Liver (tissue), 9 donors: Measurements from ENCODE around the gene CCDC93. TPM values are rescaled to one million over a fixed set of nuclear protein-coding genes. Genes with fewer than 3 reads are reported as not detected.

ENCODE experiments used
- DNase-seq: peaks from one replicate; pipeline ENCODE4 v3.0.0-alpha.2; 2017; ENCODE audit warnings: low spot score
- H3K27ac ChIP-seq, 2 donors: one replicate each; pipeline ENCODE4 v1.7.0; 2013; ENCODE audit warnings: inconsistent platforms in 2 of 2, low read length in 2 of 2, control low read depth in 1 of 2, low read depth in 1 of 2, mild to moderate bottlenecking in 1 of 2
- H3K27me3 ChIP-seq, 4 donors: one replicate each; pipeline versions ENCODE4 v1.6.1 to v1.7.0; 2013; ENCODE audit warnings: low read length in 3 of 4, inconsistent platforms in 1 of 4, mild to moderate bottlenecking in 1 of 4, moderate library complexity in 1 of 4; ENCODE audit not compliant: control insufficient read depth in 4 of 4, insufficient read depth in 4 of 4
- H3K36me3 ChIP-seq, 4 donors: one replicate each; pipeline versions ENCODE4 v1.6.1 to v1.7.0; 2013; ENCODE audit warnings: low read length in 3 of 4, mild to moderate bottlenecking in 3 of 4, low read depth in 1 of 4, moderate library complexity in 1 of 4; ENCODE audit not compliant: control insufficient read depth in 4 of 4, insufficient read depth in 3 of 4
- H3K4me1 ChIP-seq, 4 donors: one replicate each; pipeline versions ENCODE4 v1.6.1 to v1.7.0; 2013; ENCODE audit warnings: low read length in 3 of 4, mild to moderate bottlenecking in 3 of 4, moderate library complexity in 1 of 4; ENCODE audit not compliant: control insufficient read depth in 4 of 4, insufficient read depth in 4 of 4
- H3K4me3 ChIP-seq, 3 donors: one replicate each; pipeline versions ENCODE4 v1.6.1 to v1.7.0; 2013; ENCODE audit warnings: low read length in 3 of 3, control low read depth in 1 of 3, low read depth in 1 of 3, mild to moderate bottlenecking in 1 of 3
- H3K9ac ChIP-seq, 2 donors: one replicate each; pipeline ENCODE4 v1.7.0; 2013; ENCODE audit warnings: low read length in 2 of 2, mild to moderate bottlenecking in 2 of 2, moderate library complexity in 2 of 2, control low read depth in 1 of 2, low read depth in 1 of 2
- H3K9me3 ChIP-seq, 4 donors: one replicate each; pipeline versions ENCODE4 v1.6.1 to v1.7.0; 2013; ENCODE audit warnings: low read length in 3 of 4; ENCODE audit not compliant: control insufficient read depth in 4 of 4
- ATF3 ChIP-seq: IDR thresholded peaks from 2 replicates; pipeline ENCODE4 v1.6.1; 2016; ENCODE audit warnings: antibody characterized with exemption
- CTCF ChIP-seq: fragments of 150-350 bp; IDR thresholded peaks from 2 replicates; pipeline ENCODE4 v1.5.1; 2017; ENCODE audit warnings: improper control_type of control experiment, low read depth, low read length; ENCODE audit not compliant: missing input control
- EGR1 ChIP-seq, 2 donors: IDR thresholded peaks; 2 replicates each; pipeline ENCODE4 v1.6.1; 2016 to 2018; ENCODE audit warnings: antibody characterized with exemption in 2 of 2, low read depth in 2 of 2
- FOXA1 ChIP-seq: IDR thresholded peaks from 2 replicates; pipeline ENCODE4 v1.6.1; 2016; ENCODE audit warnings: antibody characterized with exemption
- FOXA2 ChIP-seq: IDR thresholded peaks from 2 replicates; pipeline ENCODE4 v1.6.1; 2016; ENCODE audit warnings: antibody characterized with exemption
- GABPA ChIP-seq, 2 donors: IDR thresholded peaks in 1 of 2; conservative IDR thresholded peaks in 1 of 2; 2 replicates each; pipeline ENCODE4 v1.6.1; 2016; ENCODE audit warnings: antibody characterized with exemption in 2 of 2, mild to moderate bottlenecking in 1 of 2, moderate library complexity in 1 of 2
- HNF4A ChIP-seq, 2 donors: conservative IDR thresholded peaks; 2 replicates each; pipeline ENCODE4 v1.6.1; 2016; ENCODE audit warnings: antibody characterized with exemption in 2 of 2, mild to moderate bottlenecking in 2 of 2
- HNF4G ChIP-seq: IDR thresholded peaks from 2 replicates; pipeline ENCODE4 v1.6.1; 2016; ENCODE audit warnings: antibody characterized with exemption
- JUND ChIP-seq, 2 donors: IDR thresholded peaks; 2 replicates each; pipeline ENCODE4 v1.6.1; 2016; ENCODE audit warnings: antibody characterized with exemption in 2 of 2
- MAX ChIP-seq: IDR thresholded peaks from 2 replicates; pipeline ENCODE4 v1.6.1; 2016; ENCODE audit warnings: antibody characterized with exemption
- NR2F2 ChIP-seq: IDR thresholded peaks from 2 replicates; pipeline ENCODE4 v1.6.1; 2016; ENCODE audit warnings: antibody characterized with exemption
- RAD21 ChIP-seq, 2 donors: IDR thresholded peaks; 2 replicates each; pipeline ENCODE4 v1.6.1; 2016; ENCODE audit warnings: antibody characterized with exemption in 2 of 2, mild to moderate bottlenecking in 2 of 2
- REST ChIP-seq: IDR thresholded peaks from 2 replicates; pipeline ENCODE4 v1.6.1; 2016; ENCODE audit warnings: antibody characterized with exemption, mild to moderate bottlenecking
- RXRA ChIP-seq, 2 donors: IDR thresholded peaks; 2 replicates each; pipeline ENCODE4 v1.6.1; 2017 to 2018; ENCODE audit warnings: antibody characterized with exemption in 2 of 2, mild to moderate bottlenecking in 1 of 2
- SP1 ChIP-seq: IDR thresholded peaks from 2 replicates; pipeline ENCODE4 v1.6.1; 2018; ENCODE audit warnings: antibody characterized with exemption, mild to moderate bottlenecking
- TAF1 ChIP-seq: conservative IDR thresholded peaks from 2 replicates; pipeline ENCODE4 v1.6.1; 2016; ENCODE audit warnings: antibody characterized with exemption, mild to moderate bottlenecking
- YY1 ChIP-seq: IDR thresholded peaks from 2 replicates; pipeline ENCODE4 v1.6.1; 2016; ENCODE audit warnings: antibody characterized with exemption, mild to moderate bottlenecking
- ZBTB33 ChIP-seq: IDR thresholded peaks from 2 replicates; pipeline ENCODE4 v1.6.1; 2016; ENCODE audit warnings: antibody characterized with exemption
- WGBS: extraction: QIAGEN DNeasy Blood & Tissue Kit; methylation state at CpG from one replicate; pipeline ENCODE4 v1.1.7; 2013; 5-methylcytosine and 5-hydroxymethylcytosine counted together
- polyA plus RNA-seq, 2 donors: library from polyadenylated mRNA; stranded (reverse) in 1 of 2; unstranded in 1 of 2; fragments of 200-250 nt in 1 of 2; fragments of >200 nt in 1 of 2; fragmentation: Nextera tagmentation in 1 of 2; extraction: Ambion mirVana in 1 of 2; gene quantifications; one replicate each; pipeline versions ENCODE4 v1.2.1 to v1.2.3, GENCODE V29; 2013 to 2015
- total RNA-seq, 2 donors: library from RNA; depleted of rRNA; stranded (reverse); fragments of >200 nt; gene quantifications; one replicate each; pipeline ENCODE4 v1.2.3, GENCODE V29; 2014
- donor health status: healthy.
- donor health status: healthy.
- donor health status: healthy.
- donor health status: healthy.
- donor health status: healthy.

CCDC93 gene
- total and polyA plus RNA-seq, 4 donors = 4.0 to 14.2 (median 8.5) TPM

GRCh38 chr2:118056801-118057200 is 42.9 kb upstream of the CCDC93 start (continued):
- no peak for TF ChIP-seq REST
- TF ChIP-seq JUND (IDR thresholded peaks at IDR 0.05) = no peak
- TF ChIP-seq RAD21 (IDR thresholded peaks at IDR 0.05) = no peak

- Histone ChIP-seq H3K9ac (no peak overlapping the region), H3K9me3 (no peaks in the 10 kb centered on the region), H3K4me3 (no peak overlapping the region), H3K36me3 (no peaks in the 10 kb centered on the region), H3K4me1 (no peaks in the 10 kb centered on the region), H3K27me3 (no peaks in the 10 kb centered on the region), H3K27ac (no peak overlapping the region)
- WGBS = 55% methylated on average over 3 of the region's 3 CpGs
- no peak for DNase-seq
- TF ChIP-seq NR2F2 (no peak), HNF4A (conservative IDR thresholded peaks at IDR 0.05) (no peak), RAD21 (IDR thresholded peaks at IDR 0.05) (no peak), JUND (IDR thresholded peaks at IDR 0.05) (no peak)
Observed at GRCh38 chr2:118056165-118056534, 42.3 kb upstream of the CCDC93 start.

- TF ChIP-seq JUND (IDR thresholded peaks at IDR 0.05) = no peak
- no peak for TF ChIP-seq FOXA1
- TF ChIP-seq RXRA (IDR thresholded peaks at IDR 0.05) = no peak
- no peak for TF ChIP-seq ZBTB33
- no peak for TF ChIP-seq TAF1
- no peak for TF ChIP-seq HNF4G
- no peak for TF ChIP-seq YY1
- TF ChIP-seq HNF4A (conservative IDR thresholded peaks at IDR 0.05) = no peak
- TF ChIP-seq RAD21 (IDR thresholded peaks at IDR 0.05) = no peak
- no peak for TF ChIP-seq ATF3
- no peak for TF ChIP-seq NR2F2
- TF ChIP-seq GABPA (IDR thresholded peaks at IDR 0.05 in 1 of 2, conservative IDR thresholded peaks at IDR 0.05 in 1 of 2) = no peak
- no peak for TF ChIP-seq MAX
- TF ChIP-seq REST = no peak
- TF ChIP-seq CTCF = no peak
- TF ChIP-seq FOXA2 = no peak
- TF ChIP-seq SP1 = no peak
- no peak for TF ChIP-seq EGR1 (IDR thresholded peaks at IDR 0.05; ENCODE audit: low read depth in 2 of 2)
- no peaks in the 10 kb centered on the region for H3K27me3 ChIP-seq
- no peaks in the 10 kb centered on the region for H3K36me3 ChIP-seq
- H3K4me3 ChIP-seq = no peak overlapping the region
- no peak overlapping the region for H3K9ac ChIP-seq
- 78% methylated on average over 10 of the region's 10 CpGs for WGBS
- DNase-seq = no peak
- H3K9me3 ChIP-seq = no peaks in the 10 kb centered on the region
- H3K4me1 ChIP-seq = no peaks in the 10 kb centered on the region
- H3K27ac ChIP-seq = no peak overlapping the region
Observed at GRCh38 chr2:118055512-118056164, 41.8 kb upstream of the CCDC93 start.
